ENCODE measurements around the gene FAM114A2.

DNA sequence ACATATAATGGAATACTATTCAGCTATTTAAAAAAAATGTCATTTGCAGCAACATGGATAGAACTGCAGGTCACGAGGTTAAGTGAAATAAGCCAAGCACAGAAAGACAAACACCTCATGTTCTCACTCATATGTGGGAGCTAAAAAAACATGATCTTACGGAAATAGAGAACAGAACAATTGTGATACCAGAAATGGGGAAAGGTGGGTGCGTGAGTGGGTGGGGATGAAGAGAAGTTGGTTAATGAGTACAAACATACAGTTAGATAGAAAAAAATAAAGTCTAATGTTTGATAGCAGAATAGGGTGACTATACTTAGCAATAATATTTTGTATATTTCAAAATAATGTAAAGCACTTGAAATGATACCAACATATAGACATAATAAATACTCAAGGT, 38.7 kb downstream of the FAM114A2 start:
- TF ChIP-seq, protein P1, sequence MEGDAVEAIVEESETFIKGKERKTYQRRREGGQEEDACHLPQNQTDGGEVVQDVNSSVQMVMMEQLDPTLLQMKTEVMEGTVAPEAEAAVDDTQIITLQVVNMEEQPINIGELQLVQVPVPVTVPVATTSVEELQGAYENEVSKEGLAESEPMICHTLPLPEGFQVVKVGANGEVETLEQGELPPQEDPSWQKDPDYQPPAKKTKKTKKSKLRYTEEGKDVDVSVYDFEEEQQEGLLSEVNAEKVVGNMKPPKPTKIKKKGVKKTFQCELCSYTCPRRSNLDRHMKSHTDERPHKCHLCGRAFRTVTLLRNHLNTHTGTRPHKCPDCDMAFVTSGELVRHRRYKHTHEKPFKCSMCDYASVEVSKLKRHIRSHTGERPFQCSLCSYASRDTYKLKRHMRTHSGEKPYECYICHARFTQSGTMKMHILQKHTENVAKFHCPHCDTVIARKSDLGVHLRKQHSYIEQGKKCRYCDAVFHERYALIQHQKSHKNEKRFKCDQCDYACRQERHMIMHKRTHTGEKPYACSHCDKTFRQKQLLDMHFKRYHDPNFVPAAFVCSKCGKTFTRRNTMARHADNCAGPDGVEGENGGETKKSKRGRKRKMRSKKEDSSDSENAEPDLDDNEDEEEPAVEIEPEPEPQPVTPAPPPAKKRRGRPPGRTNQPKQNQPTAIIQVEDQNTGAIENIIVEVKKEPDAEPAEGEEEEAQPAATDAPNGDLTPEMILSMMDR (conservative IDR thresholded peaks at IDR 0.05): no peak
- no peak for TF ChIP-seq ZFX (IDR thresholded peaks at IDR 0.05)

All from C4-2B (cell line).